Renal cortex interstitium (tissue), 11 donors: ENCODE results near the gene NCOR1. TPM values are rescaled to one million over a fixed set of nuclear protein-coding genes. Genes with fewer than 3 reads are reported as not detected.
"Not testable (repeated sequence)": the region's sequence is repeated elsewhere in the genome, so short reads cannot be mapped to it uniquely, and the experiment has no call there.

Experiments used
- DNase-seq, 11 donors: peaks; one replicate each; pipeline ENCODE4 v3.0.0-alpha.2; 2013; ENCODE audit warnings: low read depth in 9 of 11, low spot score in 4 of 11; ENCODE audit errors: extremely low read depth in 1 of 11
- polyA plus RNA-seq, 3 donors: library from polyadenylated mRNA; unstranded; fragments of 120-200 nt; gene quantifications; one replicate each; pipeline ENCODE4 v1.2.1, GENCODE V29; 2013; ENCODE audit not compliant: insufficient read length in 3 of 3

Gene NCOR1
- polyA plus RNA-seq, 3 donors, result 101 to 110 (median 104) TPM

DNA sequence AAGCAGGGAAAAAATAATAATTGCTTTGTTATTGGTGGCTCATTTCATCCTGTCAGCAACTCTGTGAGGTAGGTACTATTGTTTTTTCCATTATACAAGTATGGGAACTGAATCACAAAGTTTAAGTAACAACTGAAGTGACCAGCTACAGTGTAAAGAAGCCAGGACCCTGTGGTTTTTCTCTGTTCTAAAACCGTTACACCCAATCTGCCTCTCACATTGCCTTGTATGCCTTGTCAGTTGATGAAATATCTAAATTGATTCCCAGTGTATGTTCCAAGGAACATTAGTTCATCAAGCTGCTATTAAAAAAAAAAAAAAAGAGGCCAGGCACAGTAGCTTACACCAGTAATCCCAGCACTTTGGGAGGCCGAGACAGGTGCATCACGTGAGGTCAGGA, 7.1 kb upstream of the NCOR1 start:
- DNase-seq, result no peak

DNA sequence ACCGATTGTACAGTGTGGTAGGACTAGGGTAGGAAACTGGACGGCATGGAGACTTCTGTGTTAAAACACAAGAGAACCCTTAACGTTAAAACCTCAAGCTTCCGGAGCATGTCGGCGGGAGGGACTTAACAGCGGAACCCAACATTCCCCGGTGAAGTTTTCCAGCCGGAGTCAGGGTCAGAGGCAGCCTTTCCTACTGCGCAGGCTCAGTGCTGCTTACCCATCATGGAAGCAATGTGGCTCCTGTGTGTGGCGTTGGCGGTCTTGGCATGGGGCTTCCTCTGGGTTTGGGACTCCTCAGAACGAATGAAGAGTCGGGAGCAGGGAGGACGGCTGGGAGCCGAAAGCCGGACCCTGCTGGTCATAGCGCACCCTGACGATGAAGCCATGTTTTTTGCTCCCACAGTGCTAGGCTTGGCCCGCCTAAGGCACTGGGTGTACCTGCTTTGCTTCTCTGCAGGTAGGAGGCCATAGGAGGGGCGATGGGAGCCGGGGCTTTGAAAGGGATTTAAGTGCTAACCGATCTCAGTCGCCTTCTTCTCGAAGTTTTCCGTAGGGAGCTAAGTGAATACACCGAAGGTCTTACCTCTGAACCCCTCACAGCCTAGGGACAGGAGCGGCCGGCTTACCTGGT, 1.8 kb upstream of the NCOR1 start, which contains the start of gene PIGL:
Gene PIGL (plus strand): TSS at position 209 of the 634 bp plus-strand sequence. CDS start 17 bp downstream, at position 226.
- peak; percentile 85 to 94 (median 91) for DNase-seq

DNA sequence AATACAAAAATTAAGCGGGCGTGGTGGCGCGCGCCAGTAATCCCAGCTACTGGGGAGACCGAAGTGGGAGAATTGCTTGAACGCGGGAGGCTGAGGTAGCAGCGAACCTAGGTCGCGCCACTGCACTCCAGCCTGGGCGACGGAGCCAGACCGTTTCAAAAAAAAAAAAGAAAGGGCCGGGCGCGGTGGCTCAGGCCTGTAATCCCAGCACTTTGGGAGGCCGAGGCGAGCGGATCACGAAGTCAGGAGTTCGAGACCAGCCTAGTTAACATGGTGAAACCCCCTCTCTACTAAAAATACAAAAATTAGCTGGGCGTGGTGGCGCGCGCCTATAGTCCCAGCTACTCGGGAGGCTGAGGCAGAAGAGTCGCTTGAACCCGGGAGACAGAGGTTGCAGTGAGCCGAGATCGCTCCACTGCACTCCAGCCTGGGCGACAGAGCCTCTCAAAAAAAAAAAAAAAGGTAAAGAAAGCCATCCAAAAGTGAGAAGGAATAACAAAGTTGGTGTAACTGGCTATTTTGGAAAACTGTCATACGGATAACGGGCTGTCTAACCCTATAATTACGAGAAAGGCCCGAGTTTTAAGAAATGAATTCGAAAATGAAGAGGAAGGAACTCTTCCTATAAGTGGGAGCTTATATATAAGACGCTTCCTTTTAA, 1.1 kb upstream of the NCOR1 start:
- not testable (repeated sequence) for DNase-seq

DNA sequence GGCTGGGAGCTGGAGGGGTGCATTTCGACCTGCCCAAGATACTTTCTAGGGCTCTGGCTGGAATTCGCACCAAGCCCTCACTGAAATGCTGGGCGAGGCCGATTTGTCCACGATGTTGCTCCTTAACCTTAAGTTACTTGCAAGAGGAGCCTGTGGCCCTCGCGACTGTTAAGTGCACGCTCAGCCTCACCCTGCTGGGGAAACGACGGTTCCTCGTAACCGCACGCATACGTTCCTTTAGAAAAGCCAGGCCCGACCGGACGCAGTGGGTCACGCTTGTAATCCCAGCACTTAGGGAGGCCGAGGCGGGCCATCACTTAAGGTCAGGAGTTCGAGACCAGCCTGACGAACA, 607 bp upstream of the NCOR1 start:
- peak in 1 of 11 donors; percentile 36 for DNase-seq

DNA sequence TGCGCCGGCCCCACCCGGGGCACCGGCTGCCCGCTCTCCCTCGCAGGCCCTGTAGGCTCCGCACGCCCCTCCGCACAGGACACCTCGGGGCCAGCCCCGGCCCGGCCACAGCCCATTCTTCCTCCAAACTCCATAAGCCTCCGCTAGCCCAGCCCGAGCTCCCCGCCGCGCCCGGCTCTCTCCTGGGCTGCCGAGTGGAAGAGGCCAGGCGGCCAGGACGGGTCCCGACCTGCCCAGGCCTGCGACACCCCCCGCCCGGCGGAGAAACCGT, 397 bp downstream of the NCOR1 start:
- peak in 2 of 11 donors; percentile 7 to 45 for DNase-seq

DNA sequence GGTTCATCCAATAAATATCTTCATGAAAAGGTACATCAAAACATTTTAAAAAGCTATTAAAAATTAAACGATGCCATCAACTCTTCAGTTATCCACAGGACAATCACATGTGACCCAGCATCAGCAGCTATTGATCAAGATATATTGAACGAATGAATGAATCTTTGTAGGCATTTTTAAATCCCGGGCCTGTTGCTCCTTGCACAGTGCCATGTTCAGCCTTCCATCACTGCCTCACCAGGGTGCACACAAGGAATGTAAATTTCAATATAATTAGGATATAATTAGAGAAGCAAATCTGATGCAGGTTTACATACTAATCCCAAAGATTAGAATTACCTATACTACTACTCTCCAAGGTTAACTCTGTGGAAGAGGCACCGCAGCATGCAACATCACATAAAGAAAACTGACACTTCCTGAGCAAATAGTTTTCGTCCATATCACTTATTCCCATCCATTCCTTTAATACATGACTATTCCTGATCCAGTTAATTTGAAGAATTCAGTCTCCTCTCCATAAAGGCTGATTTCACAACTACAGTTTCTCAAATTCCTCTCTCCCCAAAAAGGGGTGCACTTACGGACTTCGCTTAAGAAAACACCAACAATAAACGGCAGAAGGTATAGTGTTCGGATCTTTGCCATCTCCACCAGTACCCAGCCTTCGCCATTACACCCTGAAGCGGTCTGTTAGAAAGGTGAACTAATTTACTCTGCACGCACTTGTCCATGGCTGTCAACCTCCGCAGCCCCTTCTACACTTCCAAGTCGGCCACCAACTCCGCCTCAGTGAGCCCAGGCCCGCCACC, 938 bp downstream of the NCOR1 start:
- peak in 3 of 11 donors; percentile 10 to 24 (median 13) for DNase-seq

DNA sequence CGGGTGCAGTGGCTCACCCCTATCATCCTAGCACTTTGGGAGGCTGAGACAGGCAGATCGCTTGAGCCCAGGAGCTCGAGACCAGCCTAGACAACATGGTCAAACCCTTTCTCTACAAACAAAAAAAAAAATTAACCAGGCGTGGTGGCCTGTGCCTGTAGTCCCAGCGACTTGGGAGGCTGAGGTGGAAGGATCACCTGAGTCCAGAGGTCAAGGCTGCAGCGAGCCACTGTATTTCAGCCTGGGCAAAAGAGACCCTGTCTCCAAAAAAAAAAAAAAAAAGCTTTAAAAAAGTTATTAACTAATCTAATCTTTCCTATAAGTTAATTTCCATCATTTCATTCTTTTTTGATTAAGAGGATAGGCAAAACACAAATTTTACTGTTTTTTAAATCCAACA, 2.5 kb downstream of the NCOR1 start:
- DNase-seq, result no peak

DNA sequence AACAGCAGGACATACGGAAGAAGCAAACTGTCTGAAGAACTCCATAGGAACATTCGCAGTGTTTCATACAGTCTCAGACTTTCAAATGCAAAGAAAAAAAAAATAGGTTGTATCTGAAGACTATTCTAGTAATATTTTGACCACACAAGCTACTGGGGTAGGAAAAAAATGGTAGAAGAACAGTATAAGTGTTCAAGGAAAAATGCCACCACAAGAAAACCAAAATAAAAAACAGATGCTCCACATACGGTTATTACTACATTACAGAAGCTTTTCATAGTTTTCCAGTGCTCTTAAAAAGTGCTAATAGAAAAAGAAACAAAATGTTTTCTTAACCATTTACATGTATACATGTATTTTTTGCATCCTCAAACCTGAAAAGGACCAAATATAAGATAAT, 3.7 kb downstream of the NCOR1 start:
- no peak for DNase-seq

DNA sequence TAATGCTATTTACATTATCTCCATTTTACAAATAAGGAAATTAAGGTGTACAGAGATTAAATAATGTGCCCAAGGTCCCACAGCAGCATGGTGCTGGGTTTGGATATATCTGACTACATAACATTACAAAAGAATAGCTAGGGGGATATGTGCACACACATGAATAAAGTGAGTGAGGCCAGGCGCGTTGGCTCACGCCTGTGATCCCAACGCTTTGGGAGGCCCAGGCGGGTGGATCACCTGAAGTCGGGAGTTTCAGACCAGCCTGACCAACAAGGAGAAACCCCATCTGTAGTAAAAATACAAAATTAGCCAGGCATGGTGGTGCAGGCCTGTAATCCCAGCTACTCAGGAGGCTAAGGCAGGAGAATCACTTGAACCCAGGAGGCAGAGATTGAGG, 10.6 kb downstream of the NCOR1 start:
- not testable (repeated sequence) for DNase-seq

DNA sequence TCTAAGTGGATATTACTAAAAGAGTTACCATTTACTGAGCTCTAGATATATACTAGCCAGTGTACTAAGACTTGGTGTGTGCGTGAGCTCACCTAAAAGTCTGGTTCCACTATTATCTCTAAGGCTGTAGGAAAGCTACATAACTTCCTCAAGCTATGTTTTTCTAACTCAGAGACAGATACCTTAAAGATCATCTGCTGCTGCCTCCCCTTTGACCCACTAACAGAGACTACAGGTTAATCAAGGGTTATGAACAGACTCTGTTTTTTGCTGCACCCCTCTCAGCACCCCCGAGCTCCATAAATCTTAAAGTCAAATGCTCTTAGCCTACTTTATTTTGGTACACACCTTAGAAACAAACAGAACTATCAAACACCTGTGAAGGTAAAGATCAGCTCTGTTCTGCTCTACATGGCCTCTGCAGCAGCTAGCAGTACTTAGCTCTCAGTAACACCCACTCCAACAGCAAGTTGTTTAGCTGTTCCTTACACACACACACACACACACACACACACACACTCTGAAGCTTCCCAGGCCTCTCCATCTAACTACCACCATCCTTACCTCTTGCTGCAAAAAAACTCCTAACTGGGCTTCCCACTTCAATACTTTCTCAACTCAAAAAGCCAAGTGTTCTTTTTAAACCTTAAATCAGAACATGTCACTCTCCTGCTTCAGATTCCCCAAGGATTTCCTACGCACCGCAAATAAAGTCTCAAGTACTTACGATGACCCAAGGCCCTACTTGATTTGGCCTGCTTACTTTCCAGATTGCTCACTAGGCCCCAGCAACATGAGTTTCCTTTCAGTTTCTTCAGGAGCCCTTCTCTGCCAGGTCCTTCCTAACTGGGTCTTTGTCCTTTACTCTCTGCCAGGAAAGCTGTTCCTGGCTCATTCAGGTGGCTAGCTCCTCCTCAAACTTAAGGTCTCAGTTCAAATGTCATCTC, 12.5 kb downstream of the NCOR1 start:
- DNase-seq, result not testable (repeated sequence)

DNA sequence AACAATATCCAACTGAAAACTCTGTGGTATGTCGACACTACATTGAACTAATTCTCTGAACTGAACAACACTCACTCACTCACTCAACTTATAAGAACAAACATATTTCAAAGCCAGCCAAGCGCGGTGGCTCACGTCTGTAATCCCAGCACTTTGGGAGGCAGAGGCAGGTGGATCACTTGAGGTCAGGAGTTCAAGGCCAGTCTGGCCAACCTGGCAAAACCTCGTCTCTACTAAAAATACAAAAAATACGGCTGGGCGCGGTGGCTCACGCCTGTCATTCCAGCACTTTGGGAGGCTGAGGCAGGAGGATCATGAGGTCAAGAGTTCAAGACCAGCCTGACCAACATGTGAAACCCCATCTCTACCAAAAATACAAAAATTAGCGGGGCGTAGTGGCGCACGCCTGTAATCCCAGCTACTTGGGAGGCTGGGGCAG, 13.6 kb downstream of the NCOR1 start:
- not testable (repeated sequence) for DNase-seq

DNA sequence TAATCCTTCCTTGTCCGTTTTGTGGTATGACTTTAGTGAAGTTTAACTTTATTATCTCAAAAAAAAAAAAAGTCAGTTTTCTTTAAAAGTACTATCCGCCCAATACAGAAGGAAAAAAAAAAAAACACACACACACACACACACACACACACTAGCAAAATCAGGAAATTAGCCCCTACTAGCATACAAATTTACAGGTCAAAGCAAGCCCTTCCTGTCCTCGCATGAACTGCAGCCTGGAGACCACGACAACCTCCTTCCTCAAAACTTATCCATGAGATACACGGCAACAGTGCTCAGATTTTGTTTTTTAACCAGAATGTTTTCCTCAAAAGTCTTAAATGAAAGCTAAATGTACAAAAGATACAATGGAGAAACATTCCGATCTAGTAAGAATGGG, 16.2 kb downstream of the NCOR1 start:
- DNase-seq, result peak in 1 of 11 donors; percentile 18

DNA sequence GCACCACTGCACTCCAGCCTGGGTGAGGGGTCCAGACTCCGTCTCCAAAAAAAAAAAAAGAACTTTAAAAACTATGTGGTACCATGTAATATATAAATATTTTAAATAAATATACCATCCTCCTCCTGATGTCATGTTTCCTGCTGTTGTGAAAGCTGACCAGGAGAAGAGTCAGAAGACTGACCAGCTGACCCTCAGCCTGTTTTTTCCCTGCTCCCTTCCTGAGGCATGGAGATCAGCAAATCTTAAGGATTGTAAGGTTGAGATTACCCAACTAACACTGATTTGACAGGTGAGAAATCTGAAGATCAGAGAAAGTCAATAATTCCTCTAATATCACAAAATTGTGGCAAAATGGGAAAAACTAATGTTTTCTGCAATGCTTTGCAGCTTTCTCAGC, 18.1 kb downstream of the NCOR1 start:
- no peak for DNase-seq

DNA sequence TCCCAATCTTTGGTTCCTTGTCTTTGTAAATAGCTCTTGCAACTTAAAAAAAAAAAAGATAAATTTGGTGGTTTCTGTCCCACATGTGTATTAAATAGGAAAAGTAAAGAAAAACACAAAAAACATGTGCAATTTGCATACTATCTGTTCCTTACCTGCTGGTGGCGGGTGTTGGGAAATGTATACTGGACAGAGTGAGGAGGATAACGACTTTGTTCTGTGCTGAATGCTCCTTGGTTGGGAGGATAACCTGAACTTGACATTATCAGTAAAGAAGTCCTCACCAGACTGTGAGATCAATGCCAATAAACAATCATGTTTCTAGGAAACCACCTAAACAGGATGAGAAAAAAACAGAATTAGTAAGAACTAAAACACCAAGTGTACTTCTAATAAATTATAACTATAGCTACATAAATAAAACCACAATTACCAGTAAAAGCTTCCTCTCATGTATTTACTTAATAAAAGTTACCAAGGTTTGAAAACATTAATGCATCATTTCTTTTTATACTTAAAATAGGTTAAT, 21.0 kb downstream of the NCOR1 start:
- DNase-seq, result not testable (repeated sequence)

DNA sequence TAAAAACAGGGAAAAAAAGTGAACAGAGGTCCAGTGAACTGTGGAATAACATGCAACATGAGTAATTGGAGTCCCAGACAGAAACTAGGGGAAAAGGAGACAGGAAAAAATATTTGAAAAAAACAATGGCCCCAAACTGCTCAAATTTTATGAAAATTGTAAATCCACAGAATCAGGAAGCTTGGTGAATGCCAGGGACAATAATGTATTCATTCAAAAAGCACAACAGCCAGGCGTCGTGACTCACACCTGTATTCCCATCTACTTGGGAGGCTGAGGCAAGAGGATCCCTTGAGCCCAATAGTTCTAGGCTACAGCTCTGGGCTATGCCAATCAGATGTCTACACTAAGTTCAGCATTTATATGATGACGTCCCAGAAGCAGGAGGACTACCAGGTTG, 23.7 kb downstream of the NCOR1 start:
- DNase-seq, result no peak

DNA sequence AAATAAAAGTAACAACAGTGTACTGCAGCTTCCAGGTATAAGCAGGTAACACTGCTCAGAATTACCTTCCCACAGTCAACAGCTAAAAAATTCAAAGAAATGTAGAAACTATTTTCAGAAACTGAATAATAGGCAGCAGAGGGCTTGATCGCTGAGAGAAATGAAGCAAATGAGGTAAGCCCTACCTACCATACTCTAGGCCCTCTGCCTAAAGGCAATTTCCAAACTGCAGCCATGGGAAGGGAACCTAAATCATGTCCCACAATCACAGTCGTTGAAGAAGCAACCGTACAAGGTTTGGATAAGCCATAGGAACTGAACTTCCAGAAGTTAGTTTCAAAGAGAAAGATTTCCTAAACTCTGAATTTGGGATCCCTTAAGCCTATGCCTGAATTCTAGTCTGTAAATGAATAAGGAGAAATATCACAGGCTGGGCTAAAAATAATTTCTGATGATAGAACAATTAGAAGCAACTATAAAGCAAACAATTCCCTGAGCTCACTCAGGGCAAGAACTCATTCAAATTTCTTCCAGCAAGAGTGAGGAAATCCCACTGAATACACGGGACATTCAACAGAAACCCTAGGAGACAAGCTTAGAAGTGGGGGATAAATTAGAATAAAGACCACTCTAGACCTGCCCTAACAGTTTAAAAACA, 24.5 kb downstream of the NCOR1 start:
- DNase-seq, result no peak

DNA sequence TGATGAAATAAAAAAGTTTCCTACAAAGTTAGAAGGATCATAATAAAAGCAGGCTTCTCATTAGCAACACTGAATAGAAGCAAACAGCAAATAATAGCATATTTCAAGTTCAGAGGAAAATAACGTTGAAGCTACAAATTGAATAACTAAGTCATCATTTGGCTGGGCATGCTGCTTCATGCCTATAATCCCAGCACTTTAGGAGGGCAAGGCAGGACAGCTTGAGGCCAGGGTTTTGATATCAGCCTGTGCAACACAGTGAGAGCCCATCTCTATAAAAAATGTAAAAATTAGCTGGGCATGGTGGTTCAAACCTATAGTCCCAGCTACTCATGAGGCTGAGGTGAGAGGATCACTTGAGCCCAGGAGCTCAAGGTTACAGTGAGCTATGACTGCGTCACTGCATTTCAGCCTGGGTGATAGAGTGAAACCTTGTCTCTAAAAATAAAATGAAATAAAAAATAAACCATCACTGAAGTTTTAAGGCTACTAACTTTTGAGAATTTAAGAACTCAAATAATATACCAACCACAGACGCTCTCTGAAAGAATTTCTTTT, 25.5 kb downstream of the NCOR1 start:
- no peak for DNase-seq

DNA sequence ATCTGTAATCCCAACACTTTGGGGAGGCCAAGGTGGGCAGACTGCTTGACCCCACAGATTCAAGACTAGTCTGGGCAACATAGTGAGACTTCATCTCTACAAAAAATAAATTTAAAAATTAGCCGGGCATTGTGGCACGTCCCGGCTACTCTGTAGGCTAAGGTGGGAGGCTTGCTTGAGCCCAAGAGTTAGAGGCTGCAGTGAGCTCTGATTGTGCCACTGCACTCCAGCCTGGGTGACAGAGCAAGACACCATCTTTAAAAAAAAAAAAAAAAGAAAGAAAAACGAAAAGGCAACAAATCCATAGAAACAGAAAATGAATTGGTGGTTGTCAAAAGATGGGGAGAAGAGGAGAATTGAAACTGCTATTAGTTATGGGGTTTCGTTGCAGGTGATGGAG, 27.7 kb downstream of the NCOR1 start:
- no peak for DNase-seq
